HAP-1 (cell line): ENCODE measurements around the gene LRRIQ3.

Source experiments
- DNase-seq, 2 experiments: peaks; one replicate each; pipeline ENCODE4 v3.0.0-alpha.2; 2016 to 2020; ENCODE audit warnings: low spot score in 2 of 2
- H3K27me3 ChIP-seq: fragments of 250-450 bp; sonication (Bioruptor Pico); 2 replicates; pipeline ENCODE4 v1.5.1; 2020; ENCODE audit warnings: low read depth, mild to moderate bottlenecking, moderate library complexity
- H3K36me3 ChIP-seq: fragments of 250-450 bp; sonication (Bioruptor Pico); replicated peaks from 2 replicates; pipeline ENCODE4 v1.5.1; 2020; ENCODE audit warnings: mild to moderate bottlenecking
- H3K4me1 ChIP-seq: fragments of 250-450 bp; sonication (Bioruptor Pico); 2 replicates; pipeline ENCODE4 v1.5.1; 2020; ENCODE audit warnings: mild to moderate bottlenecking
- H3K4me3 ChIP-seq: fragments of 250-450 bp; sonication (Bioruptor Pico); 2 replicates; pipeline ENCODE4 v1.5.1; 2020; ENCODE audit warnings: mild to moderate bottlenecking, moderate library complexity
- H3K9me3 ChIP-seq: fragments of 250-450 bp; sonication (Bioruptor Pico); 2 replicates; pipeline ENCODE4 v1.5.1; 2020; ENCODE audit warnings: mild to moderate bottlenecking, moderate library complexity
- in situ Hi-C: fragments of 300-500 bp; cut with MboI; formaldehyde crosslinking; loops from 3 replicates; pipeline ENCODE4 v1.14.3; 2020; ENCODE audit warnings: low sequenced_read_pairs, inconsistent platforms, mixed read lengths

Gene LRRIQ3

DNA sequence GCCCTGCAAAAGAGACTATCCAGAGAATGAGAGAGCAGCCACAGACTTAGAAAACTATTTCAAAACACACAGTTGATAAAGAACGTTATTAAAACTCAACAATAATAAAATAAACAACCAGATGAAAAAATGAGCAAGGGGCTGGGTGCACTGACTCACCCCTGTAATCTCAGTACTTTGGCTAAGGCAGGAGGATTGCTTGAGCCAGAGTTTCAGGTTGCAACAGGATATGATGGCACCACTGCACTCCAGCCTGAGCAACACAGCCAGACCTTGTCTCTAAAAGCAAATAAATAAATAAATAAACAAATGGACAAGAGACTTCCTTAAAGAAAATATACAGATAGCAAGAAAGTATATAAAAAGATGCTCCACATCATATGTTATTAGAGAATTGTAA is 144.6 kb downstream of the LRRIQ3 start:
- H3K36me3 ChIP-seq: no peaks in the 10 kb centered on the region
- DNase-seq: no peak
- no peaks in the 10 kb centered on the region for H3K4me1 ChIP-seq
- in situ Hi-C loops: no loop called here
- H3K4me3 ChIP-seq: no peak overlapping the region
- H3K27me3 ChIP-seq: no peaks in the 10 kb centered on the region
- H3K9me3 ChIP-seq: no peaks in the 10 kb centered on the region

- no peaks in the 10 kb centered on the region for H3K36me3 ChIP-seq
- in situ Hi-C loops: no loop called here
Measured at GRCh38 chr1:74050386-74050785, 147.6 kb downstream of the LRRIQ3 start.

DNA sequence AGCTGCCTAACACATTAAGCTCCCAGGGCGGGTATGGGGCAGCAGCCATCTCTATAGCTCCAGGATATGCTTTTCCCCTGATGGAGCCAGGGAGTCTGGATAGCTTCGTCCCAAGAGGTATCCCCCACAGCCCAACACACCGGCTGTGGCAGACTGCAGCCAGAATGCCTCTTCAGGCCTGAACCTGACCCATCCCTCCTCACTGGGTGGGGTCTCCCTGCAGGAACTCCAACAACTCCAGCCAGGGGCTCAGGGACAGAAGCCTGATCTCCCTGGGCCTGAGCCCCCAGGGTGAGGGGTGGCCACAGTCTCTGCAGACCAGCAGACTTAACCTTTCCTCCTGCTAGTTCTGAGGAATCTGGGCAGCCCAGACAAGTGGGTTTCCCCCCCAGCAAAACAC is 159.9 kb downstream of the LRRIQ3 start:
- no peaks in the 10 kb centered on the region for H3K4me1 ChIP-seq
- no peaks in the 10 kb centered on the region for H3K9me3 ChIP-seq
- no peak overlapping the region for H3K4me3 ChIP-seq
- in situ Hi-C loops: no loop called here
- H3K36me3 ChIP-seq: no peaks in the 10 kb centered on the region
- no peak for DNase-seq
- H3K27me3 ChIP-seq: no peaks in the 10 kb centered on the region

More at GRCh38 chr1:74050386-74050785, 147.6 kb downstream of the LRRIQ3 start:
- Histone ChIP-seq H3K9me3 (no peaks in the 10 kb centered on the region), H3K27me3 (no peaks in the 10 kb centered on the region), H3K4me1 (no peaks in the 10 kb centered on the region), H3K4me3 (no peak overlapping the region)
- DNase-seq: no peak

DNA sequence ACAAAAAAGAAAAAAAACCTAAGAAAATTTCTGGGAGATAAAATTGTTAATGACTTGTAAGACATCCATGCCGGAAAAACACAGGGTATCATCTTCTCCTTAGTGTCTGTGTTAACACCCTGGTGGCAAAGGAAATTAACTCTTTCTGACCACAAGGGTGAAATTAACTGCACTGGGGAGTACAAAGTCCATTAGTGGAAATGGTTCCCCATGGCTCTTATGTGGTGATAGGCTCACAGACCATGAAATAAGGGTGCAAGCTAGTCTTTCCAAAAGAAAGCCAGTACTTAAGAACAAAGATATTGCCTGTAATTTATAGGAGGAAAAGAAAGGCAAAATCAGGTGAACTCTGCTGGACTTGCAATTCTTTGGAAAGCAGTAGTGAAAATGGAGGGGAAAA is 185.4 kb downstream of the LRRIQ3 start:
- Histone ChIP-seq H3K9me3 (no peaks in the 10 kb centered on the region), H3K36me3 (no peaks in the 10 kb centered on the region), H3K4me3 (no peak overlapping the region), H3K4me1 (no peaks in the 10 kb centered on the region), H3K27me3 (no peaks in the 10 kb centered on the region)
- no peak for DNase-seq
- in situ Hi-C loops: no loop called here

DNA sequence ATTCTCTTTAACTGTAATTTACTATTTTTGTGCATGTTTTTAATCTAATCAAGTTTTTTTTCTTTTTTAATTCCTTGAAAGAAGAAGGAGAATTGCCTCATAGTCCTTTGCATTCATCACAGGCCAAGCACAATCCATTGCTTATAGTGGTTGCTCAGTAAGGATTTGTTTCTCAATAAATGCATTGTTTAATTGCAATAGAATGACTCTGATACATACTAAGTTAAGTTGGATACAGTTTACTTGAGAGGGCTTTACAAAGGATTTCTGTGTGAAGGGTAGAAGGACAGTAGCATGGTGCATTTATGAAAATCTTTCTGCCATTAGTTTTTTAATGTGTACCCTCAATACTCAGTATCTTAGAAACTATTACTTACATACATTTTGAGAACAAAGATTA is 186.2 kb downstream of the LRRIQ3 start:
- H3K4me3 ChIP-seq: no peak overlapping the region
- H3K36me3 ChIP-seq: no peaks in the 10 kb centered on the region
- no peak for DNase-seq
- no peaks in the 10 kb centered on the region for H3K27me3 ChIP-seq
- in situ Hi-C loops: no loop called here
- no peaks in the 10 kb centered on the region for H3K9me3 ChIP-seq
- H3K4me1 ChIP-seq: no peaks in the 10 kb centered on the region

GRCh38 chr1:74010206-74010605 is 187.8 kb downstream of the LRRIQ3 start:
- DNase-seq: no peak
- no peaks in the 10 kb centered on the region for H3K9me3 ChIP-seq

GRCh38 chr1:74005533-74005932 is 192.4 kb downstream of the LRRIQ3 start:
- no peaks in the 10 kb centered on the region for H3K27me3 ChIP-seq
- H3K4me3 ChIP-seq: no peak overlapping the region
- in situ Hi-C loops: no loop called here
- H3K9me3 ChIP-seq: no peaks in the 10 kb centered on the region
- no peak for DNase-seq
- no peaks in the 10 kb centered on the region for H3K36me3 ChIP-seq
- H3K4me1 ChIP-seq: no peaks in the 10 kb centered on the region

More at GRCh38 chr1:74010206-74010605, 187.8 kb downstream of the LRRIQ3 start:
- in situ Hi-C loops: no loop called here
- Histone ChIP-seq H3K4me1 (no peaks in the 10 kb centered on the region), H3K4me3 (no peak overlapping the region), H3K27me3 (no peaks in the 10 kb centered on the region), H3K36me3 (no peaks in the 10 kb centered on the region)

GRCh38 chr1:74003806-74004205 is 194.2 kb downstream of the LRRIQ3 start:
- no peaks in the 10 kb centered on the region for H3K9me3 ChIP-seq
- H3K36me3 ChIP-seq: no peaks in the 10 kb centered on the region
- no peaks in the 10 kb centered on the region for H3K4me1 ChIP-seq
- H3K27me3 ChIP-seq: no peaks in the 10 kb centered on the region
- no peak for DNase-seq
- in situ Hi-C loops: no loop called here
- no peak overlapping the region for H3K4me3 ChIP-seq

DNA sequence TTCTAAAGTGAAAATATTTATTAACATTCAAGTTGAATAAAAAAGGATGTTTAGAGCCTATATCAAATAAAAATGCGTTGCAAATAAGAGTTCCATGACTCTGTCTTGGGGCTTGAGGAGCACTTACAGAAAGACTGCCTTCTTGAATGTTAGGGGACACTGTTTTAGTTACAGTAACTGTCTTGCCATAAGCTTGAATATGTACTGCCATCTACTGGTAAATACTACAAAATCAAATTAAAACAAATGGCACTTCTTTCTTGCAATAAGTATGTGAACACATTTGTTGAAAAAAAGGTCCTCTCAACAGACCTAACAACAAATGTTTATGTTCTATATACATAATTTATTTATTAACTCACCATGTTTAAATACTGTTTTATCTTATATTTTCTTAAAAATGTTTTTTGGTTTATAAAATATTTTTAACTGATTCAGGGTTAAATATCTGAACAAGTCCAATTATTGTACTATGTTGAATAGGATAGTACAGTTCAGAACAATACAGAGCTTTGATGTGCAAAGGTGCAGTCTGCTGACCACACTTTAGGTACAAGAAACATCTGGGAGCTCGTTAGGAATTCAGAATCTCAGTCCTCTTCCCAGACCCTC is 199.5 kb downstream of the LRRIQ3 start:
- H3K4me3 ChIP-seq: no peak overlapping the region
- no peaks in the 10 kb centered on the region for H3K27me3 ChIP-seq
- peak in 1 of 2 experiments; percentile 51 for DNase-seq
- H3K9me3 ChIP-seq: no peaks in the 10 kb centered on the region
- H3K36me3 ChIP-seq: no peaks in the 10 kb centered on the region
- in situ Hi-C loops: no loop called here
- H3K4me1 ChIP-seq: no peaks in the 10 kb centered on the region

DNA sequence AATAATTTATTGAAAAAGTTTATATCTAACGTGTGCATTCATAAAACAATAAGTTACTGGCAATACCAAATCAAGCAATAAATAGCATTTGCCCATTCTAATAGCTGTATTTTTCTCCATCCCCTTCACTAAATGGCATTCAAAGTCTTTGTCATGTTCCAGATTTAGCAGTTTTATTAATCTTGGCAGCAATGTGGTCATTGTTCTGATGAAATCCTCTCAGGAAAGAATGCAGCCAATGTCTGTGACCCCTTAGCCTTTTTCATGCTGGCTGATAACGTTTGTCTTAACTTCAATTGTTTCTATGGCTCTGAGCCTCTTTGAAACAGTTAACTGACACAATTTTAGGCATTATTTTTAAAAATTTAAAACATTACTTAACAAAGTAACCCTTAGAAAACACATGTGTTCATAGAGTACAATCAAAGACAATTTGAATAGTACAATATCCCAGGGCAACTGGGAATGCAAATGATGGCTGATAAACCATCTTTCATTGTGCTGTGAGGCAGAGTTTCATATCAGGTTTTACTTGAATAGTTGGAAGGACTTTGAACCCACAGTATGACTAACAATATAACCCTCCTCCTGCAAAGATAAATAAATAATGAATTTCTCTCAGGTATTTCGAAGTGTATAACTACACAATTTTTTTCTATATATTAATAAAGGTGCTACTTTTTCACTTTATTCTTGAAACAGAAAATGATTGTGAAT is 217.5 kb downstream of the LRRIQ3 start:
- Histone ChIP-seq H3K36me3 (no peaks in the 10 kb centered on the region), H3K4me1 (no peaks in the 10 kb centered on the region), H3K4me3 (no peak overlapping the region), H3K9me3 (no peaks in the 10 kb centered on the region), H3K27me3 (no peaks in the 10 kb centered on the region)
- in situ Hi-C loops: no loop called here
- no peak for DNase-seq

DNA sequence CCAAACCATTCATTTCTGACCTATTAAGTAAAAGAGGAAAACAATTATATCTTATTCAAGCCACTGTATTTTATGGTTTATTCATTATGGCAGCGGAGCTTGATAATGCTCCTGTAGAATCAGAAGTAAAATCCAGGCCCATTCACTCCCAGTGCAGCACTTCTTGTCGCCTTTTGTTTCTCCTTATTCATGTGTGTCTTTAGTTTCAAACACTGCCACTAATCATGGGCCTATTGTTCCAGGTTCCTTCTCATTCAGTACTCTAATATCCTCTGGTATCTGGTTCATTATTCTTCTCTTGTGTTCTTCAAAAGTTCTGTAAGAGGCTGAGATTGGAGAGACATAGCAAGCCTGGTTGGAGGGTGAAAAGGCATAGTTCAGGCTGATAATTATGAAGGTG is 218.3 kb downstream of the LRRIQ3 start:
- Histone ChIP-seq H3K9me3 (no peaks in the 10 kb centered on the region), H3K4me1 (no peaks in the 10 kb centered on the region), H3K27me3 (no peaks in the 10 kb centered on the region), H3K4me3 (no peak overlapping the region), H3K36me3 (no peaks in the 10 kb centered on the region)
- DNase-seq: no peak
- in situ Hi-C loops: no loop called here

GRCh38 chr1:73978964-73979363 is 219.0 kb downstream of the LRRIQ3 start:
- no peaks in the 10 kb centered on the region for H3K36me3 ChIP-seq
- no peaks in the 10 kb centered on the region for H3K4me1 ChIP-seq
- no peak overlapping the region for H3K4me3 ChIP-seq
- in situ Hi-C loops: no loop called here
- no peaks in the 10 kb centered on the region for H3K9me3 ChIP-seq
- no peaks in the 10 kb centered on the region for H3K27me3 ChIP-seq
- DNase-seq: no peak
